Calu3 (cell line): Measurements from ENCODE around the gene ASPN. TPM values are rescaled to one million over a fixed set of nuclear protein-coding genes. Genes with fewer than 3 reads are reported as not detected.

Experiments
- BruUV-seq: library from RNA; stranded (reverse); fragments of 400-500 nt; replicated peaks from 2 replicates; lab custom pipeline; 2021; lab: Mats Ljungman, UMichigan
- CTCF ChIA-PET: fragments of 300-600 bp; sonication (Branson Sonifier 250); formaldehyde crosslinking; loops from one replicate; lab custom pipeline; 2022; ENCODE audit warnings: antibody characterized with exemption; lab: Charles Lee
- DNase-seq: peaks from one replicate; pipeline ENCODE4 v3.0.0; 2022
- H3K27ac Mint-ChIP-seq: one replicate; pipeline ENCODE4 v1.8.0; 2022; ENCODE audit warnings: mixed read lengths; ENCODE audit not compliant: unreplicated experiment
- H3K27me3 Mint-ChIP-seq: one replicate; pipeline ENCODE4 v1.8.0; 2022; ENCODE audit warnings: mixed read lengths; ENCODE audit not compliant: unreplicated experiment
- H3K36me3 Mint-ChIP-seq: one replicate; pipeline ENCODE4 v1.8.0; 2022; ENCODE audit warnings: mild to moderate bottlenecking, moderate library complexity, mixed read lengths; ENCODE audit not compliant: insufficient read depth, unreplicated experiment
- H3K4me1 Mint-ChIP-seq: one replicate; pipeline ENCODE4 v1.8.0; 2022; ENCODE audit warnings: mild to moderate bottlenecking, low read depth, mixed read lengths; ENCODE audit not compliant: unreplicated experiment
- H3K4me3 Mint-ChIP-seq: one replicate; pipeline ENCODE4 v1.8.0; 2022; ENCODE audit warnings: mild to moderate bottlenecking, low read depth, moderate library complexity, mixed read lengths; ENCODE audit not compliant: unreplicated experiment
- H3K9me3 Mint-ChIP-seq: one replicate; pipeline ENCODE4 v1.8.0; 2022; ENCODE audit warnings: low read depth, mixed read lengths; ENCODE audit not compliant: unreplicated experiment
- CTCF ChIP-seq: fragments of 200-600 bp; IDR thresholded peaks from one replicate; pipeline ENCODE4 v1.8.0; 2022; ENCODE audit warnings: antibody characterized with exemption; ENCODE audit not compliant: unreplicated experiment
- intact Hi-C: fragments of 100-400 bp; cut with micrococcal nuclease; formaldehyde crosslinking; loops from one replicate; pipeline ENCODE4 v1.10.0; 2022; ENCODE audit not compliant: unreplicated experiment
- total RNA-seq: library from RNA; stranded (reverse); gene quantifications from 2 replicates; pipeline ENCODE4 v1.2.3, GENCODE V29; 2022

The ASPN gene
- total RNA-seq, 1 experiment from 2014 or later: not detected

DNA sequence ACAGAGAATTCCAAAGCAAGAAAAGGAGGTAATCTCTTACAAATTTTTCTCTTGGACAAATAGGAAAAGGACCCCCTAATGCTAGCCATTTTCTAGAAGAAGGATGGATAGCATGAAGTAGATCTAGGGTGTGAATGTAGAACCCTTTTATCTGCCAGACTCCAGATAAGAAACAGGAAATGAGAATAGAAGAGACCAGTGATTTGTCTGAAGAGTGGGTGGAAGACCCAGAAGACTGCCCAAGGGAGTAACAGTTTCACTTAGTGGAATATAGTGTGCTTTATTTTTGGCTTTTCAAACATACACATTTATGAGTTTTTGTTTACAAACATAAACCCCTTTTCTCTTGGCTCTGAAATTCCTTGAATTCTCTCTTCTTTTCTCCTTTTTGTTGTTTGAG is 28.4 kb upstream of the ASPN start:
- no peak for DNase-seq
- CTCF ChIA-PET: no interaction called here
- Mint-ChIP-seq H3K27ac (no peak overlapping the region), H3K36me3 (no peaks in the 10 kb centered on the region), H3K4me1 (peaks cover 20% of the 10 kb centered on the region), H3K4me3 (no peak overlapping the region), H3K27me3 (no peaks in the 10 kb centered on the region), H3K9me3 (no peaks in the 10 kb centered on the region)
- no TSS peak for BruUV-seq
- no peak for TF ChIP-seq CTCF
- intact Hi-C loops: no loop called here

- no peak overlapping the region for H3K4me3 Mint-ChIP-seq
- DNase-seq: no peak
- no peaks in the 10 kb centered on the region for H3K36me3 Mint-ChIP-seq
- no peaks in the 10 kb centered on the region for H3K9me3 Mint-ChIP-seq
- no peaks in the 10 kb centered on the region for H3K27me3 Mint-ChIP-seq
- intact Hi-C loops: no loop called here
- peaks cover 20% of the 10 kb centered on the region for H3K4me1 Mint-ChIP-seq
- BruUV-seq: no TSS peak
- CTCF ChIA-PET: no interaction called here
- no peak overlapping the region for H3K27ac Mint-ChIP-seq
- no peak for TF ChIP-seq CTCF
These were observed 26.7 kb upstream of the ASPN start for GRCh38 chr9:92509050-92509449.

- no peak for TF ChIP-seq CTCF
- Mint-ChIP-seq H3K4me3 (no peak overlapping the region), H3K27ac (no peak overlapping the region), H3K27me3 (no peaks in the 10 kb centered on the region), H3K4me1 (peaks cover 20% of the 10 kb centered on the region), H3K36me3 (no peaks in the 10 kb centered on the region), H3K9me3 (no peaks in the 10 kb centered on the region)
- intact Hi-C loops: no loop called here
- CTCF ChIA-PET: no interaction called here
- BruUV-seq: no TSS peak
- DNase-seq: no peak
These were observed 25.9 kb upstream of the ASPN start for GRCh38 chr9:92508018-92508820.

DNA sequence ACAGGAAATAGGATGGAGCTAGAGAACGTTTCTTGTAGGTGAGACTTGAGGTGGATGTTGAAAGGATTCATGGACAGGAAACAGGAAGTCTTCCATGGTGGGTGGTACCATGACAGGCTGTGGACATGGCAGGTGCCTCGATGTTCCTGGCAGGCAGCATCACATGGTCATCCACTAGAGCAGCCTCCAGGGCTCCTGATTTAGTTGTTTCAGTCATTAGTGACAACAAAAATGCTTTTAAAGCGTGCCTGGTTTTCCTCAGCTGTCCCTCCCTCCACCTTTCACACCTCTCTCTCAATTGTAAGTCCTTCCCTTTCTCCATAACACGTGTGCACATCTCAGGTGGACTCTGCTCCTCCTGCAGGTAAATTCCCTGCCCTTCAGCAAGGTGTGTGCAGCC is 25.2 kb upstream of the ASPN start:
- Mint-ChIP-seq H3K9me3 (no peaks in the 10 kb centered on the region), H3K27ac (no peak overlapping the region), H3K27me3 (no peaks in the 10 kb centered on the region), H3K4me1 (peaks cover 15% of the 10 kb centered on the region), H3K4me3 (no peak overlapping the region), H3K36me3 (no peaks in the 10 kb centered on the region)
- no peak for TF ChIP-seq CTCF
- CTCF ChIA-PET: no interaction called here
- no TSS peak for BruUV-seq
- DNase-seq: no peak
- intact Hi-C loops: no loop called here
